Type B pancreatic cell (in vitro differentiated cells): ENCODE measurements around the gene PMEPA1. TPM values are rescaled to one million over a fixed set of nuclear protein-coding genes. Genes with fewer than 3 reads are reported as not detected.

Source experiments
- DNase-seq: peaks from one replicate; pipeline ENCODE4 v3.0.0; 2021; ENCODE audit warnings: mixed read lengths; ENCODE audit not compliant: unreplicated experiment; ENCODE audit errors: extremely low spot score
- H3K27ac Mint-ChIP-seq: 2 replicates; pipeline ENCODE4 v1.8.0; 2021; ENCODE audit warnings: mild to moderate bottlenecking, mixed read lengths
- H3K27me3 Mint-ChIP-seq: 2 replicates; pipeline ENCODE4 v1.8.0; 2021; ENCODE audit warnings: mixed read lengths
- H3K36me3 Mint-ChIP-seq: 2 replicates; pipeline ENCODE4 v1.8.0; 2021; ENCODE audit warnings: mixed read lengths
- H3K4me1 Mint-ChIP-seq: one replicate; pipeline ENCODE4 v1.8.0; 2021; ENCODE audit warnings: mixed read lengths; ENCODE audit not compliant: unreplicated experiment
- H3K4me3 Mint-ChIP-seq: 2 replicates; pipeline ENCODE4 v1.8.0; 2021; ENCODE audit warnings: mild to moderate bottlenecking, mixed read lengths
- H3K9me3 Mint-ChIP-seq: 2 replicates; pipeline ENCODE4 v1.8.0; 2021; ENCODE audit warnings: mixed read lengths
- CTCF ChIP-seq: fragments of 200-600 bp; sonication (generic); conservative IDR thresholded peaks from 2 replicates; pipeline ENCODE4 v1.5.0; 2021; ENCODE audit warnings: antibody characterized with exemption, mild to moderate bottlenecking
- total RNA-seq: library from RNA; stranded (reverse); gene quantifications from 2 replicates; pipeline ENCODE4 v1.2.1, GENCODE V29; 2021; ENCODE audit warnings: low replicate concordance

The PMEPA1 gene
- total RNA-seq, 1 donor from 2014 or later = 8.8 TPM

GRCh38 chr20:57647006-57647932 lies 62.5 kb downstream of the PMEPA1 start:
- no peak for TF ChIP-seq CTCF
- Mint-ChIP-seq H3K36me3 (no peaks in the 10 kb centered on the region), H3K27me3 (peaks cover 23% of the 10 kb centered on the region), H3K4me3 (no peak overlapping the region), H3K27ac (no peak overlapping the region), H3K9me3 (peaks cover 8% of the 10 kb centered on the region), H3K4me1 (no peaks in the 10 kb centered on the region)
- DNase-seq = peak; percentile 58

DNA sequence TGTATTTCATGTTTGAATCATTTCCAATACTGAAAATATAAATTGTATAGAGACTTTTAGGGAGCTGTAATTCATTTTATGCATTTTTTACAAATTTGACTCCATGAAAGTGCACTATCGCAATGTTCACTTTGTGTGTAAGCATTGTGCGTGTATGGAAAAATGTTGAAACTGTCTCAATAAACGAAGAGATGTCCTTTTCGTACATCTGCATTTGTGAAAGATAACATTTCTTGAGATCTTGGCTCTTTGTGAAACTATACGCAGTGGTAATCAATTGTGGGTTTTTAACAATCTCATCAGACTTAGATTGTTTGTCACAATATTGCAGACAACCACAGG lies 70.9 kb downstream of the PMEPA1 start:
- H3K4me3 Mint-ChIP-seq = no peak overlapping the region
- no peaks in the 10 kb centered on the region for H3K4me1 Mint-ChIP-seq
- no peak for DNase-seq
- peaks cover 8% of the 10 kb centered on the region for H3K9me3 Mint-ChIP-seq
- H3K36me3 Mint-ChIP-seq = no peaks in the 10 kb centered on the region
- no peak for TF ChIP-seq CTCF
- peaks cover 34% of the 10 kb centered on the region for H3K27me3 Mint-ChIP-seq
- no peak overlapping the region for H3K27ac Mint-ChIP-seq

GRCh38 chr20:57638173-57638894 lies 71.5 kb downstream of the PMEPA1 start:
- Mint-ChIP-seq H3K4me3 (no peak overlapping the region), H3K9me3 (peaks cover 8% of the 10 kb centered on the region), H3K27ac (no peak overlapping the region), H3K27me3 (peaks cover 34% of the 10 kb centered on the region), H3K36me3 (no peaks in the 10 kb centered on the region), H3K4me1 (no peaks in the 10 kb centered on the region)
- DNase-seq = no peak
- no peak for TF ChIP-seq CTCF

DNA sequence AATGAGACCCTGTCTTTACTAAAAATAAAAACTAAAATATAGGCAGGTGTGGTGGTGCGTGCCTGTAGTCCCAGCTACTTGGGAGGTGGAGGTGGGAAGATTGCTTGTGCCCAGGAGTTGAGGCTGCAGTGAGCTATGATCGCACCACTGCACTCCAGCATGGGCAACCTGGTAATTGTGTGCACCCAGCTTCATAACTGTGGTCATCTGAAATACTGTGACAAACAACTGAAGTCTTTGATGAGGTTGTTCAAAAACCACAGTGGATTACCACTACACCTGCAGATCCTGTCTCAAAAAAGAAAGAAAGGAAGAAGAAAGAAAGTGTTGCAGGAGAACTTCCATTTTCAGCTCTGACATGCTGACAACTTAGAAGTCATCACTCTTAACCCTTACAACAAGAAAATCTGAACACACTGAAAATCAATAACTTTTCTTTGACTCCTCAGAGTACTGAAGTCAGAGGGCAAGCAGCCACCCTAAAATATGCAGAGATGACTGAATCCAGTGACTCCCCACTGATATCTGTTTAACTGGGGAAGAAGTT lies 75.8 kb downstream of the PMEPA1 start:
- H3K4me3 Mint-ChIP-seq = no peak overlapping the region
- no peak overlapping the region for H3K27ac Mint-ChIP-seq
- TF ChIP-seq CTCF = no peak
- H3K9me3 Mint-ChIP-seq = peaks cover 8% of the 10 kb centered on the region
- H3K4me1 Mint-ChIP-seq = no peaks in the 10 kb centered on the region
- H3K36me3 Mint-ChIP-seq = no peaks in the 10 kb centered on the region
- no peak for DNase-seq
- peaks cover 25% of the 10 kb centered on the region for H3K27me3 Mint-ChIP-seq

GRCh38 chr20:57632286-57632685 lies 77.5 kb downstream of the PMEPA1 start:
- no peaks in the 10 kb centered on the region for H3K36me3 Mint-ChIP-seq
- no peak overlapping the region for H3K4me3 Mint-ChIP-seq
- H3K4me1 Mint-ChIP-seq = peaks cover 4% of the 10 kb centered on the region
- peaks cover 8% of the 10 kb centered on the region for H3K9me3 Mint-ChIP-seq
- no peak for DNase-seq
- TF ChIP-seq CTCF = no peak
- H3K27ac Mint-ChIP-seq = no peak overlapping the region
- peaks cover 22% of the 10 kb centered on the region for H3K27me3 Mint-ChIP-seq
